ENCODE data around the gene SLC7A5. TPM values are rescaled to one million over a fixed set of nuclear protein-coding genes. Genes with fewer than 3 reads are reported as not detected.
"Not testable (repeated sequence)": the region's sequence is repeated elsewhere in the genome, so short reads cannot be mapped to it uniquely, and the experiment has no call there.

Gene SLC7A5
- polyA plus RNA-seq, 4 donors: 4.4 to 13.0 (median 5.0) TPM

- not testable (repeated sequence) for DNase-seq (ENCODE audit: low read depth in 4 of 4, low spot score in 3 of 4)
These were observed 20.5 kb upstream of the SLC7A5 start for GRCh38 chr16:87889762-87890161.

GRCh38 chr16:87888346-87888745, 19.0 kb upstream of the SLC7A5 start:
- not testable (repeated sequence) for DNase-seq (ENCODE audit: low read depth in 4 of 4, low spot score in 3 of 4)

- not testable (repeated sequence) for DNase-seq (ENCODE audit: low read depth in 4 of 4, low spot score in 3 of 4)
These were observed 18.6 kb upstream of the SLC7A5 start for GRCh38 chr16:87887931-87888330.

- DNase-seq (ENCODE audit: low read depth in 4 of 4, low spot score in 3 of 4): not testable (repeated sequence)
These were observed 16.2 kb upstream of the SLC7A5 start for GRCh38 chr16:87885371-87885967.

- no peak for DNase-seq (ENCODE audit: low read depth in 4 of 4, low spot score in 3 of 4)
These were observed 13.2 kb upstream of the SLC7A5 start for GRCh38 chr16:87882436-87883019.

GRCh38 chr16:87881324-87882200, 12.3 kb upstream of the SLC7A5 start:
- no peak for DNase-seq (ENCODE audit: low read depth in 4 of 4, low spot score in 3 of 4)

GRCh38 chr16:87880117-87880696, 10.9 kb upstream of the SLC7A5 start:
- no peak for DNase-seq (ENCODE audit: low read depth in 4 of 4, low spot score in 3 of 4)

- not testable (repeated sequence) for DNase-seq (ENCODE audit: low read depth in 4 of 4, low spot score in 3 of 4)
These were observed 10.2 kb upstream of the SLC7A5 start for GRCh38 chr16:87879411-87880013.

GRCh38 chr16:87878704-87879103, 9.4 kb upstream of the SLC7A5 start:
- DNase-seq (ENCODE audit: low read depth in 4 of 4, low spot score in 3 of 4): no peak

GRCh38 chr16:87877942-87878507, 8.7 kb upstream of the SLC7A5 start:
- no peak for DNase-seq (ENCODE audit: low read depth in 4 of 4, low spot score in 3 of 4)

- DNase-seq (ENCODE audit: low read depth in 4 of 4, low spot score in 3 of 4): no peak
These were observed 5.5 kb upstream of the SLC7A5 start for GRCh38 chr16:87874639-87875427.

- not testable (repeated sequence) for DNase-seq (ENCODE audit: low read depth in 4 of 4, low spot score in 3 of 4)
These were observed 1.3 kb upstream of the SLC7A5 start for GRCh38 chr16:87870418-87871291.

GRCh38 chr16:87869879-87870417, 641 bp upstream of the SLC7A5 start:
- DNase-seq (ENCODE audit: low read depth in 4 of 4, low spot score in 3 of 4): not testable (repeated sequence)

GRCh38 chr16:87868254-87869029, 865 bp downstream of the SLC7A5 start:
- not testable (repeated sequence) for DNase-seq (ENCODE audit: low read depth in 4 of 4, low spot score in 3 of 4)

- DNase-seq (ENCODE audit: low read depth in 4 of 4, low spot score in 3 of 4): not testable (repeated sequence)
These were observed 3.3 kb downstream of the SLC7A5 start for GRCh38 chr16:87865902-87866555.

GRCh38 chr16:87864331-87864989, 4.8 kb downstream of the SLC7A5 start:
- no peak for DNase-seq (ENCODE audit: low read depth in 4 of 4, low spot score in 3 of 4)

GRCh38 chr16:87863327-87863635, 6.0 kb downstream of the SLC7A5 start:
- DNase-seq (ENCODE audit: low read depth in 4 of 4, low spot score in 3 of 4): not testable (repeated sequence)
